MV-4-11 (cell line): ENCODE measurements around the gene SFXN3.

ENCODE experiments used
- DNase-seq: peaks from one replicate; lab custom pipeline; 2025; lab: John Stamatoyannopoulos, UW

SFXN3 gene

GRCh38 chr10:101031128-101031795 lies at the start of gene SFXN3, which contains the start of gene PDZD7:
Gene SFXN3 (plus strand): TSS chr10:101031234. CDS start chr10:101034695, 3,461 bp downstream.
Gene PDZD7 (minus strand): TSS chr10:101031129. CDS start chr10:101030219, 910 bp downstream.
- DNase-seq: peak; percentile 84

DNA sequence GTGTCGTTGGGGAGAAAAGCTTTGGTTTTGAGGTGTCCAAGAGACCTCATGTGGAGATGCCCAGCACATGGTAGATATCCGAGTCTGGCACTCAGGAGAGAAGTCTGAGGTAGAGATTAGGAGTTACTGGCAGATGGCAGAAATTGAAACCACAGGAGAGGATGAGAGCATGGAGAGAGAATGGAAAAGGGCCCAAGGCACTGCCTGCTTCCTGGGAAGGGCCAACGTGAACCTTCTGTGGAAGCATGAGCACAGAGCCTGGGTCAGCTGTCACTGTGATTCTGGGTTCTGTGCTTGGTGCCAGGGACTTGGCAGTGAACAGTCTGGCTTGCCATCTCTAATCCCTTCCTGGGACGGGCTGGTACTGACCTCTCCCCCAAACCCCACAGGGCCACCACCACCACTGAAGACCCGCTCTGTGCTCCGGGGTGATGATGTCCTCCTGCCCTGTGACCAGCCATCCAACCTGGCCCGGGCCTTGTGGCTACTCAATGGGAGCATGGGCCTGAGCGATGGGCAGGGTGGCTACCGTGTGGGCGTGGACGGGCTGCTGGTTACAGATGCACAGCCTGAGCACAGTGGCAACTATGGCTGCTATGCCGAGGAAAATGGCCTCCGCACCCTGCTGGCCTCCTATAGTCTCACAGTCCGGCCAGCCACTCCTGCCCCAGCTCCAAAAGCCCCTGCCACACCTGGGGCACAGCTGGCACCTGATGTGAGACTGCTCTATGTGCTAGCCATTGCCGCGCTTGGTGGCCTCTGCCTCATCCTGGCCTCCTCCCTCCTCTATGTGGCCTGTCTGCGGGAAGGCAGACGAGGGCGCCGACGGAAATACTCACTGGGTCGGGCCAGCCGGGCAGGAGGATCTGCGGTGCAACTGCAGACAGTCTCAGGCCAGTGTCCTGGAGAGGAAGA lies 47.9 kb upstream of the SFXN3 start:
- no peak for DNase-seq

GRCh38 chr10:100983868-100984671 lies 47.0 kb upstream of the SFXN3 start:
- no peak for DNase-seq

GRCh38 chr10:100984672-100985177 lies 46.3 kb upstream of the SFXN3 start:
- no peak for DNase-seq

GRCh38 chr10:100985336-100985735 lies 45.7 kb upstream of the SFXN3 start:
- DNase-seq: no peak

- DNase-seq: no peak
Observed at GRCh38 chr10:100986623-100986951, 44.4 kb upstream of the SFXN3 start.

DNA sequence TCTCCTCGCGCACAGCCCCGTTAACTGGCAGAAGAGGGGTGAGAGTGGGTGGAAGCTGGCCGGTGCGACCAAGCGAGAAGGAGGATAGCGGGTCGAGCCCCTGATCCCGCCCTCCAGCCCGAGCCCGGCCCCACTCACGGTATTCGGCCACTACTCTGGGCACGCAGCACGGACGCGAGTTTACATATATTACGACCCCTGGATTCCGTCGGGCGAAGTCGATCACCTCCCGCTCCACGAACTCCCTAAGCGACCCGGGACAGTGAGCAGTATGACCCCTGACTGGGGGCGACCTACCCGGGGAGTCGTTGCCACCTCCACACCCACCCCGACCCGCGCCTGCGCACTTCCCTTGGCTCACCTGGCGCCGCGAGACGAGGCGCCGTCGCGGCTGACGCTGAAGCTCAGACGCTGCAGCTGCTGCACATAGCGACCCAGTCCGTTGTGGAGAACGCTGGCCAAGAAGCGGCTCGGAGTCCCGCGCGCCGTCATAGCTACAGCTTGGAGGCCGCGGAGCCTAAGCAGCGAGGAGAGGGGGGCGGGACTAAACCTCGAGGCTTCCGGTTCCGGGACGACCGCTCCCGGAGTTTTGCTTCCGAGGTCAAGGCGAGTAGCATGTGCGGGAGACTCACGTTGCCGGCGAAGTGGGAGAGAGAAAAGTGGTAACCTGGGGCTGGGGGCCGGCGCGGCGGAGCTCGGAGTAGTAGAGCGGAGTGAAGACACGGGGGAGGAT lies 43.9 kb upstream of the SFXN3 start, which contains the start of the genes MRPL43 and TWNK:
MRPL43 (minus strand) TSS at position 546 of the 733 bp plus-strand sequence; CDS start at position 492, 54 bp downstream.
TWNK (plus strand) TSS at position 592 of the 733 bp plus-strand sequence. CDS start 668 bp downstream, outside the sequence.
- DNase-seq: peak; percentile 66

GRCh38 chr10:100987685-100988049 lies 43.4 kb upstream of the SFXN3 start:
- DNase-seq: no peak

- no peak for DNase-seq
Observed at GRCh38 chr10:100988166-100988565, 42.9 kb upstream of the SFXN3 start.

- DNase-seq: no peak
Observed at GRCh38 chr10:100989088-100989487, 41.9 kb upstream of the SFXN3 start.

GRCh38 chr10:100993986-100994708 lies 36.9 kb upstream of the SFXN3 start:
- no peak for DNase-seq

DNA sequence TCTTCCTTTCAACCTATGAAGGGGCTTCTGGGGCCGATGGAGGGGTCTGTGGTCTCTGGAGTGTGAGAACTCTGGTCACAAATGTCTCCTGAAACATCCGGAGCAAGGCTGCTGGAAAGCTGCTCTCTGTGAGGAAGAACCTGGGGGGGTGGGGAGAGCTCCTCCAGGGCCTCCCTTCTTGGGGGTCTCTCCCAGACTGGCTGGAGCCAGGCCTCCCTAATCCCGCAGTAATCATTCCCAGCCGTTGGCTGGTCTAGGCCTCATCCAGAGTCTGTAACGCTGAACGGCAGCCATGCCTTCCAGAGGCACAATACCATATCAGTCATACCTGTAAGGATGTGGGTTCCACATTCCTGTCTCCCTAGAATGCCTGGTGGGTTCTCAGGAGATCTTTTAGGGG lies 35.9 kb upstream of the SFXN3 start:
- DNase-seq: no peak

DNA sequence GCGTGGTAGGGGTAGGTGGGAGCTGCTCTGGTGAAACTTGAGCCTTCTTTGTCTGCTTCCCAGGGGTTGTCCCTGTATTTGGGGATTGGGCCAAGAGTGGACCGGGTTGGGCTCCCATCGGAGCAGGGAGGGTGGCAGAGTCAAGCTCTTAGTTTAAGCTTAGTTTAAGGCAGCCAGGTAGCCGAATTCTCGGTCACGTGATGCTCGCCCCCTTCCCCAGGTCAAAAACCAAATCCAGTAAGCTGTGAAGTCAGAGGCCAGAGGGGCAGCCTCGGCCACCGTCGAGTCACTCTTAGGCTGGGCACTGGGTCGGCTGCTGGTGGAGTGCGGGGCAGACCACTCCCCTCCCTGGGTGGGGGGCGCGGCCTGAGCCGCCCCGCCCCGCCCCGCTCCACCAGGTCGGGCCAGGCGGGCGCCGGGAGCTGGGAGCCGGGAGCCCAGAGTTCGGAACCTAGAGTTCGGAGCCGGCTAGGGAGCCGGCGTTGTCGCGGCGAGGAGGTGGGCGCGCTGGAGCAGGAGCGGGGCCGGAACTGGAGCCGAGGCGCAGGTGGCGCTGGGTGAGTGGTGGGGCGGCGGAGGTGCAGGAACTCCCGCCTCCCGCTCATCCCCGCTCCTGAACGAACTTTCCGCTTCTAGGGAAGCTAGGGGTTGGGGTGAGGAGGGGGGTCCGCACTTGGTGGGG lies 34.2 kb upstream of the SFXN3 start:
- no peak for DNase-seq

- peak; percentile 69 for DNase-seq
Observed at GRCh38 chr10:100997360-100998182, 33.5 kb upstream of the SFXN3 start.

- DNase-seq: peak; percentile 70
Observed at GRCh38 chr10:100998183-100998990, 32.6 kb upstream of the SFXN3 start.

- peak; percentile 52 for DNase-seq
Observed at GRCh38 chr10:100998991-100999741, 31.9 kb upstream of the SFXN3 start.

GRCh38 chr10:100999742-101000126 lies 31.3 kb upstream of the SFXN3 start, which contains the start of gene LZTS2:
Gene LZTS2 (plus strand): TSS chr10:100999808. CDS start chr10:101002539, 2,731 bp downstream.
- DNase-seq: no peak
